Measurements from ENCODE around the gene IMPDH1. TPM values are rescaled to one million over a fixed set of nuclear protein-coding genes. Genes with fewer than 3 reads are reported as not detected.

Gene IMPDH1
- total RNA-seq, 1 donor from 2014 or later, result 52.3 TPM

DNA sequence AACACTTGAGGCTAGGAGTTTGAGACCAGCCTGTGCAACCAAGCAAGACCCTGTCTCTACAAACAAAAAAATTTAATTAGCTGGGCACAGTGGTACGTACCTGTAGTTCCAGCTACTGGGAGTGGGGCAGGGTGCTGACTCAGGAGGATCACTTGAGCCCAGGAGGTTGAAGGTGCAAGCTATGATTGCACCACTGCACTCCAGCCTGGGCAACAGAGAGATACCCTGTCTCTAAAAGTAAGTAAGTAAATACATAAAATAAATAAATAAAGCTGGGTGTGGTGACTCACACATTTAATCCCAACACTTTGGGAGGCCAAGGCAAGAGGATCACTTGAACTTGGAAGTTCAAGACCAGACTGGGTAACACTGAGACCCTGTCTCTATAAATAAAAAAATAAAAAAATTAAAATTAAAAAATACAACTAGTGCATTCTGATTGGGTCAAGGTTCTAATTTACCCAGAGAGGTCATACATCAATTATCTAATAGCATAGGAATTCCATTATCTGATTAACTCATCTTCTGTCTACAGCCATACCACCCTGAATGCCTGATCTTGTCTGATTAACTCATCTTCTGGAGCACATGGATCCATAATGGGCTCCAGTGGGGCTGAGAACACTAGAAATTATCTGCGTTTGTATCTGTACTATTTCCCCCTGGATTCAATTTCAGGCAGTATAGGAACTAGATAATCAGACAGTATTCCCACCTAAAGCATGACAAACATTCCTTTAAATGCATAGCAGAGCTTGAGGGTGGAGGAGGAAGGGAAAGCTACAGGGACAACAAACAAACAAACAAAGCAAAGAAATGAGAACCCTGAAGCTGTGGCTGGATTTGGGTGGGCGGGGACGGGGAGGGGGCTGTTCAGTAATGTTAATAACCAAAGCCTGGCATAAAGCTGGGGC is 24.9 kb upstream of the IMPDH1 start:
- H3K9me3 ChIP-seq, result no peaks in the 10 kb centered on the region
- no peak overlapping the region for H3K27ac ChIP-seq
- no peaks in the 10 kb centered on the region for H3K36me3 ChIP-seq
- H3K27me3 ChIP-seq, result no peaks in the 10 kb centered on the region
- intact Hi-C loops (cut with DNase I), result no loop called here
- DNase-seq (ENCODE audit: extremely low spot score in 2 of 2), result no peak
- no peak overlapping the region for H3K4me3 ChIP-seq
- H3K4me1 ChIP-seq, result no peaks in the 10 kb centered on the region
- TF ChIP-seq, protein P1, sequence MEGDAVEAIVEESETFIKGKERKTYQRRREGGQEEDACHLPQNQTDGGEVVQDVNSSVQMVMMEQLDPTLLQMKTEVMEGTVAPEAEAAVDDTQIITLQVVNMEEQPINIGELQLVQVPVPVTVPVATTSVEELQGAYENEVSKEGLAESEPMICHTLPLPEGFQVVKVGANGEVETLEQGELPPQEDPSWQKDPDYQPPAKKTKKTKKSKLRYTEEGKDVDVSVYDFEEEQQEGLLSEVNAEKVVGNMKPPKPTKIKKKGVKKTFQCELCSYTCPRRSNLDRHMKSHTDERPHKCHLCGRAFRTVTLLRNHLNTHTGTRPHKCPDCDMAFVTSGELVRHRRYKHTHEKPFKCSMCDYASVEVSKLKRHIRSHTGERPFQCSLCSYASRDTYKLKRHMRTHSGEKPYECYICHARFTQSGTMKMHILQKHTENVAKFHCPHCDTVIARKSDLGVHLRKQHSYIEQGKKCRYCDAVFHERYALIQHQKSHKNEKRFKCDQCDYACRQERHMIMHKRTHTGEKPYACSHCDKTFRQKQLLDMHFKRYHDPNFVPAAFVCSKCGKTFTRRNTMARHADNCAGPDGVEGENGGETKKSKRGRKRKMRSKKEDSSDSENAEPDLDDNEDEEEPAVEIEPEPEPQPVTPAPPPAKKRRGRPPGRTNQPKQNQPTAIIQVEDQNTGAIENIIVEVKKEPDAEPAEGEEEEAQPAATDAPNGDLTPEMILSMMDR (IDR thresholded peaks at IDR 0.05), result no peak
- no peak for TF ChIP-seq POLR2AphosphoS5 (IDR thresholded peaks at IDR 0.05; ENCODE audit: insufficient read depth in 1 of 2, low read depth in 1 of 2)
- TF ChIP-seq POLR2A (IDR thresholded peaks at IDR 0.05), result no peak

GRCh38 chr7:128431754-128432153 is 22.0 kb upstream of the IMPDH1 start:
- no peaks in the 10 kb centered on the region for H3K27me3 ChIP-seq
- no peak overlapping the region for H3K4me3 ChIP-seq
- no peaks in the 10 kb centered on the region for H3K9me3 ChIP-seq
- DNase-seq (ENCODE audit: extremely low spot score in 2 of 2), result no peak
- H3K27ac ChIP-seq, result no peak overlapping the region
- TF ChIP-seq POLR2AphosphoS5 (IDR thresholded peaks at IDR 0.05; ENCODE audit: insufficient read depth in 1 of 2, low read depth in 1 of 2), result no peak
- TF ChIP-seq POLR2A (IDR thresholded peaks at IDR 0.05), result no peak
- TF ChIP-seq, protein P1 (IDR thresholded peaks at IDR 0.05), result no peak
- H3K36me3 ChIP-seq, result no peaks in the 10 kb centered on the region
- no peaks in the 10 kb centered on the region for H3K4me1 ChIP-seq
- intact Hi-C loops (cut with DNase I), result no loop called here

GRCh38 chr7:128431221-128431620 is 21.4 kb upstream of the IMPDH1 start:
- intact Hi-C loops (cut with DNase I), result no loop called here
- H3K4me1 ChIP-seq, result no peaks in the 10 kb centered on the region
- no peak for DNase-seq (ENCODE audit: extremely low spot score in 2 of 2)
- no peak overlapping the region for H3K27ac ChIP-seq
- H3K4me3 ChIP-seq, result no peak overlapping the region
- TF ChIP-seq POLR2A (IDR thresholded peaks at IDR 0.05) (no peak), POLR2AphosphoS5 (IDR thresholded peaks at IDR 0.05; ENCODE audit: insufficient read depth in 1 of 2, low read depth in 1 of 2) (no peak)
- TF ChIP-seq, protein P1 (IDR thresholded peaks at IDR 0.05), result no peak
- H3K27me3 ChIP-seq, result no peaks in the 10 kb centered on the region
- H3K9me3 ChIP-seq, result no peaks in the 10 kb centered on the region
- H3K36me3 ChIP-seq, result no peaks in the 10 kb centered on the region

DNA sequence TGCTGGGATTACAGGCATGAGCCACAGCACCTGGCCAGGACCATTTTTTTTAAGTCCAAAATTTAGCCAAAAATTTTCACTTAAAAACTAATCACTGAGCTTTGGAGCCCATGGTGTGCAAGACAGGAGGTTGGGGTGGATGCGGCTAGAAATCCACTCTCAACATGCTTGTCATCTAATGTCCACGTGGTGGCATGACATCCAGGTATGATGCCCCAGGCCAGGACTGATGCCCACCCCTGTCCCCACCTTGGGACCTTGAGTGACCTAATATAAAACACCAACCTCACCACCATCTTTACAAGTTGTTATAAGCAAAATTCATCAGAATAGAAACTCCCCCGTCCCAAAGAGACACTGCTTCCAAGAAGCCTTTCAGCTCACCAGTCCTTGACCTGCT is 20.4 kb upstream of the IMPDH1 start:
- Histone ChIP-seq H3K36me3 (no peaks in the 10 kb centered on the region), H3K4me1 (no peaks in the 10 kb centered on the region), H3K9me3 (no peaks in the 10 kb centered on the region), H3K4me3 (no peak overlapping the region), H3K27ac (no peak overlapping the region), H3K27me3 (no peaks in the 10 kb centered on the region)
- DNase-seq (ENCODE audit: extremely low spot score in 2 of 2), result no peak
- intact Hi-C loops (cut with DNase I), result no loop called here
- TF ChIP-seq, protein P1 (IDR thresholded peaks at IDR 0.05), result no peak
- no peak for TF ChIP-seq POLR2AphosphoS5 (IDR thresholded peaks at IDR 0.05; ENCODE audit: insufficient read depth in 1 of 2, low read depth in 1 of 2)
- no peak for TF ChIP-seq POLR2A (IDR thresholded peaks at IDR 0.05)

DNA sequence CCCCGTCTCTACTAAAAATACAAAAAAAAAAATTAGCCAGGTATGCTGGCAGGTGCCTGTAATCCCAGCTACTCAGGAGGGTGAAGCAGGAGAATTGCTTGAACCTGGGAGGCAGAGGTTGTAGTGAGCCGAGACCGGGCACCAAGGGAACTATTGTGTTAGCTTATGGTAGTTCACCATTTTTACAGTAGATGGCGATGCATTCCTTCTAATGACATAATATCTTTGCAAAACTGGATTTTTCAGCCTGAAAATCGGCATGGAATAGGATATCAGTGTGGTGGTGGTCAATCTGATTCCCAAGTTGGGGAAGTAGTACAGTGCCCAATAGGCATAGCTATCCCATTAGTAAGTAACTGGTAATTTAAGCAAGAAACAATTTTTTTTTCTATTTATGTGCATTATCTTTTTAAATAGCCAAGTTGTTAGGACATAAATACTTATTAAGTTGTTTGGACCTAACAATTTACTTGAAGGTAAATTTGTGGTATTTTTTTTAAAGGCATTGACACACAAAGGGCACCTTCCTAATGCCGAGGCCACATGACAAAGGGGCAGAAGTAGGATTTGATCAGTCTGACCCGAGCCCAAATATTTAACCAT is 17.6 kb upstream of the IMPDH1 start:
- TF ChIP-seq, protein P1 (IDR thresholded peaks at IDR 0.05), result peak; percentile 73 to 92 (median 91)
- no peak for TF ChIP-seq POLR2A (IDR thresholded peaks at IDR 0.05)
- Histone ChIP-seq H3K9me3 (no peaks in the 10 kb centered on the region), H3K27me3 (no peaks in the 10 kb centered on the region), H3K27ac (no peak overlapping the region), H3K4me1 (no peaks in the 10 kb centered on the region), H3K4me3 (no peak overlapping the region), H3K36me3 (no peaks in the 10 kb centered on the region)
- intact Hi-C loops (cut with DNase I), result no loop called here
- DNase-seq (ENCODE audit: extremely low spot score in 2 of 2), result no peak

All from vagina (tissue), 2 donors.